GM12801 (cell line): Measurements from ENCODE around the gene ABCC3.

ENCODE experiments used
- CTCF ChIP-seq: IDR thresholded peaks from one replicate; pipeline ENCODE4 v1.5.1; 2011; ENCODE audit warnings: control low read depth; ENCODE audit not compliant: insufficient read length; ENCODE audit errors: extremely low read depth

ABCC3 gene

GRCh38 chr17:50687200-50688066, 52.8 kb downstream of the ABCC3 start:
- TF ChIP-seq CTCF = no peak

- TF ChIP-seq CTCF = no peak
Observed at GRCh38 chr17:50688245-50688644, 53.6 kb downstream of the ABCC3 start.

- TF ChIP-seq CTCF = no peak
Observed at GRCh38 chr17:50689251-50689650, 54.6 kb downstream of the ABCC3 start.

- TF ChIP-seq CTCF = no peak
Observed at GRCh38 chr17:50689956-50690886, 55.5 kb downstream of the ABCC3 start.

- TF ChIP-seq CTCF = no peak
Observed at GRCh38 chr17:50690887-50691549, 56.3 kb downstream of the ABCC3 start.

- TF ChIP-seq CTCF = no peak
Observed at GRCh38 chr17:50691550-50692447, 57.1 kb downstream of the ABCC3 start.
